Muscle layer of colon (tissue), 2 donors: ENCODE results near the gene ANKS1B.

Experiments used
- H3K27ac ChIP-seq: one replicate; pipeline ENCODE4 v1.7.0; 2013; ENCODE audit warnings: low read depth, mild to moderate bottlenecking, low read length, moderate library complexity
- H3K27me3 ChIP-seq, 2 donors: one replicate each; pipeline ENCODE4 v1.7.0; 2013; ENCODE audit warnings: low read length in 2 of 2, mild to moderate bottlenecking in 2 of 2; ENCODE audit not compliant: insufficient read depth in 2 of 2, control insufficient read depth in 1 of 2
- H3K36me3 ChIP-seq: one replicate; pipeline ENCODE4 v1.7.0; 2013; ENCODE audit warnings: mild to moderate bottlenecking, low read length; ENCODE audit not compliant: insufficient read depth
- H3K4me1 ChIP-seq: one replicate; pipeline ENCODE4 v1.7.0; 2013; ENCODE audit warnings: mild to moderate bottlenecking, low read length; ENCODE audit not compliant: insufficient read depth
- H3K4me3 ChIP-seq, 2 donors: one replicate each; pipeline ENCODE4 v1.7.0; 2013; ENCODE audit warnings: low read length in 2 of 2, low read depth in 1 of 2, mild to moderate bottlenecking in 1 of 2, moderate library complexity in 1 of 2
- H3K9ac ChIP-seq: one replicate; pipeline ENCODE4 v1.7.0; 2013; ENCODE audit warnings: low read length
- H3K9me3 ChIP-seq: one replicate; pipeline ENCODE4 v1.7.0; 2013; ENCODE audit warnings: mild to moderate bottlenecking, low read length
- donor health status: abdominal sarcoma.
- donor health status: Adenocarcinoma of cecum.

The ANKS1B gene

DNA sequence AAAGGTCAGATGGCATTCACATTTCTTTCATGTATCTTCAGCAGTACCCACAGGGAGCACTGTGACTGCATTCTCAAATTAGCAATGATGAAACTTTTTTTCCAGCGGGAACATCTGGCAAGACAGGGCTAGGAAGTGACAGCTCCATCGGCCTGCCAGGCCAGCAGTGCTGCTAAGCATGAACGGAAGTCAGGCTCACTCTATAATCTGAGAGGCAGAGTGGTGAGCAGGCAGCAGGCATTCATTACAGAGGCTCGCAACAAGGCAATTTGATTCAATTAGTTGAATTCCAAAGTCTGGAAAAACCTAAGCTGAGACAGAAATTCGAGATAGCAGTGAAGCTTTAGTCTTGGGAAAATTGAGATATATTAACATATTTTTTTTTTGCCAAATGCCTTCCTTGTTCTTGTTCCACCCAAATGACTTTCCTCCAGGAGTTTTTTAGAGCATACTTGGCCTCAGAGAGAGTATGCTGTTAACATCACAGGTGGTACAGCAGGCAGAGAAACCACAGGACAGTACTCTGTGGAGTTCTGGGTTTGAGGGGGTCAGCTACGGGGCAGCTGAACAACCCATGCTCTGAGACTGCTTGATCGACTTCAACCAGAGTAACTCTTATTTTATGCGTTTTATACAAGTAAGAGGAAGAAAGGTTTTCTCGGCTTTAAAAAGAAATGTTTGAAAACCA lies 924.8 kb downstream of the ANKS1B start:
- Histone ChIP-seq H3K27me3 (no peaks in the 10 kb centered on the region), H3K9ac (no peak overlapping the region), H3K4me3 (no peak overlapping the region), H3K27ac (no peak overlapping the region), H3K36me3 (no peaks in the 10 kb centered on the region), H3K4me1 (no peaks in the 10 kb centered on the region), H3K9me3 (no peaks in the 10 kb centered on the region)

- Histone ChIP-seq H3K27ac (no peak overlapping the region), H3K27me3 (no peaks in the 10 kb centered on the region), H3K36me3 (no peaks in the 10 kb centered on the region), H3K4me1 (no peaks in the 10 kb centered on the region), H3K4me3 (no peak overlapping the region), H3K9ac (no peak overlapping the region), H3K9me3 (no peaks in the 10 kb centered on the region)
These were observed 927.1 kb downstream of the ANKS1B start for GRCh38 chr12:99057670-99058069.

- Histone ChIP-seq H3K4me1 (no peaks in the 10 kb centered on the region), H3K9ac (no peak overlapping the region), H3K27me3 (no peaks in the 10 kb centered on the region), H3K4me3 (no peak overlapping the region), H3K27ac (no peak overlapping the region), H3K9me3 (no peaks in the 10 kb centered on the region), H3K36me3 (no peaks in the 10 kb centered on the region)
These were observed 928.5 kb downstream of the ANKS1B start for GRCh38 chr12:99056186-99056585.

DNA sequence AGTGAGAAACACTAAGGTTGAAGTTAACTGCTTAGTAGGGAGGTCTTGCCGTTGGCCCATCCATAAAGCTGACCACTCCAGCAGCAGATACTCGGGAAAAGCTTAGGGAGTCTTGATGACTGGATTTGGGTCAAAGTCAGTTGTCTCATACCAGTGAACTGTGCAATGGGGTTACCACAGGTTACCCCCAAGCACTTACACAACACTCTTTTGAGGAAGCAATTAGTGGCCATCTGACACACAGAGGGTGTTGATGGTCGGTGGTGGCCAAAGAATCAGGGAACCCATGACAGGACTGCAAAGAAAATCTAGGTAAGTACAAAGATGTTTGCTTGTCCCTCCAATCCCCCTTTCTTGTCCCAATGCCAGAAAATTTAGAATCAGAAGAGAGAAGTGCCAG lies 929.4 kb downstream of the ANKS1B start:
- no peaks in the 10 kb centered on the region for H3K4me1 ChIP-seq

DNA sequence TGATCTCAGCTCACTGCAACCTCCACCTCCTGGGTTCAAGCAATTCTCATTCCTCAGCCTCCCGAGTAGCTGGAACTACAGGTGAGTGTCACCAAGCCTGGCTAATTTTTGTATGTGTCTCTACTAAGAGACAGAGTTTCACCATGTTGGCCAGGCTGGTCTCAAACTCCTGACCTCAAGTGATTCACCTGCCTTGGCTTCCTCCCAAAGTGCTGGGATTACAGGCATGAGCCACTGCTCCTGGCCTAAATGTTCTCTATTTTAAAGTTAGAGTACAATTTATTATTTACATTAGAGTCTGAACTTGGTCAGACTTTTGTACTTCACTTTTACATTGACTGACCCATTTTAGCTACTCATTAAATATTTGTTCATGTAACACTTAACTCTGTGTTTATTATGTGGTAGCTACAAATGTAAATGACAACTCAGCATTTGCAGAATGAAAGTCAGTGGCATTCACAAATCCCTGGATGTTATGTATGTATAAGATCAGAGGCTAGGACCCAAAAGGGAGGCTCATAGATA lies 930.1 kb downstream of the ANKS1B start:
- no peaks in the 10 kb centered on the region for H3K36me3 ChIP-seq
- no peak overlapping the region for H3K27ac ChIP-seq
- H3K9me3 ChIP-seq: no peaks in the 10 kb centered on the region
- H3K27me3 ChIP-seq: no peaks in the 10 kb centered on the region
- no peak overlapping the region for H3K4me3 ChIP-seq
- H3K9ac ChIP-seq: no peak overlapping the region
- H3K4me1 ChIP-seq: no peaks in the 10 kb centered on the region

More for the DNA sequence above, 929.4 kb downstream of the ANKS1B start:
- H3K9ac ChIP-seq: no peak overlapping the region
- H3K4me3 ChIP-seq: no peak overlapping the region
- no peaks in the 10 kb centered on the region for H3K36me3 ChIP-seq
- H3K27me3 ChIP-seq: no peaks in the 10 kb centered on the region
- no peak overlapping the region for H3K27ac ChIP-seq
- H3K9me3 ChIP-seq: no peaks in the 10 kb centered on the region

DNA sequence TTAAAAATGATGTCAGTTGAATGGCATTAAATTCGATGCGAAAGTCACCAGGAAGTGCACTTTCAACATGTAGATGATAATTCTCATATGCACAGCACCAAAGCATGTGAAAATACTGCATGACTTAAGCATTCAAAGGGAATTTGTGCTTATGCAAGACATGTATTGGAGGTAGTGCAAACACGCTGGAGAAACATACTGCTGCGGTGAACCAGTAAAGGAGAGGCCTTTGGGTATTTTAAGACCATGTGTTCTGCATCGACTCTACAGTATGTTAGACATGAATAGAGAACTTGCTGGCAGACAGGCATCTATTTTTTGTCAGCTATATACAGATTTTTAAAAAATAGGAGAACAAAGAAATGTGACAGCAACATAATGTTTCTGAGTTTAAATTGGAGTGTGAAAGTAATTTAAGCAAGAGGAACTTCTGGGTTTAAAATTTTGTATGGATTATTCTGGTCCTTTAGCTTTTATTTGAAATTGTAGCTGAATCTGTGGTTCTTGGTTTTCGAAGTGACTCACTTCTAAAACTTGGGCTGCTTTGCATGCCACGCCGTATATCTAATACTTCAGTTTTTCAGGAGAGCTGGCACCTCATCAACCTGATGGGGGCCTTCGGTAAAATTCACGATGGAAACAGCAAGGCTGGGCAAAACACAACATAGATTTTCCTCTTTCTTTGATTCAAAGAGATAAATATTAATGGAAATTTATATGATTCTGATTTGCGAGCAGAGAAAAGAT lies 930.9 kb downstream of the ANKS1B start:
- no peak overlapping the region for H3K4me3 ChIP-seq
- no peaks in the 10 kb centered on the region for H3K4me1 ChIP-seq
- no peaks in the 10 kb centered on the region for H3K27me3 ChIP-seq
- H3K9ac ChIP-seq: no peak overlapping the region
- no peaks in the 10 kb centered on the region for H3K36me3 ChIP-seq
- no peaks in the 10 kb centered on the region for H3K9me3 ChIP-seq
- no peak overlapping the region for H3K27ac ChIP-seq

DNA sequence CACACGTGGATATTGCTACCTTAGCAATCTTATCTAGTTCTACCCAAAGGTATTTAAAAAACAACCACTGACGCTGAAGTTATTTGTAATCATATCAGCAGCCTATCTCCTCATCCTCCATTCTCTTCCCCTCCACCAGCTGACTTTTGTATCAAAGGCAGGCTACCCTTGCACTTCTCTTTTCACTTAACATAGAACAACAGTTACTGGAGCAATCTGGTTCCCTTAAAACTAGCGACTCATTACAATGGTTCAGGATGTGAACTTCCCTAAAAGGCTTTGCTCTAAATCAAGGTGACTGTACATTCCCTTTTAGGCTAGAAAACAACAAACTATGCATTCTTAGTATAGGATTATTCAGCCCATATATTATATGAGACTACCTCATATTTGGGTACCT lies 935.0 kb downstream of the ANKS1B start:
- Histone ChIP-seq H3K4me1 (no peaks in the 10 kb centered on the region), H3K27ac (no peak overlapping the region), H3K9ac (no peak overlapping the region)

GRCh38 chr12:99045158-99045557 lies 939.6 kb downstream of the ANKS1B start:
- Histone ChIP-seq H3K36me3 (no peaks in the 10 kb centered on the region), H3K27ac (no peak overlapping the region), H3K4me3 (no peak overlapping the region), H3K4me1 (no peaks in the 10 kb centered on the region), H3K9ac (no peak overlapping the region), H3K27me3 (no peaks in the 10 kb centered on the region), H3K9me3 (no peaks in the 10 kb centered on the region)

More for the DNA sequence above, 935.0 kb downstream of the ANKS1B start:
- Histone ChIP-seq H3K4me3 (no peak overlapping the region), H3K9me3 (no peaks in the 10 kb centered on the region), H3K27me3 (no peaks in the 10 kb centered on the region), H3K36me3 (no peaks in the 10 kb centered on the region)

GRCh38 chr12:99043319-99043914 lies 941.3 kb downstream of the ANKS1B start:
- H3K9ac ChIP-seq: no peak overlapping the region
- H3K4me3 ChIP-seq: no peak overlapping the region
- no peaks in the 10 kb centered on the region for H3K4me1 ChIP-seq
- no peaks in the 10 kb centered on the region for H3K9me3 ChIP-seq
- H3K27me3 ChIP-seq: no peaks in the 10 kb centered on the region
- no peaks in the 10 kb centered on the region for H3K36me3 ChIP-seq
- H3K27ac ChIP-seq: no peak overlapping the region

GRCh38 chr12:99042226-99042625 lies 942.5 kb downstream of the ANKS1B start:
- H3K36me3 ChIP-seq: no peaks in the 10 kb centered on the region
- no peaks in the 10 kb centered on the region for H3K4me1 ChIP-seq
- no peak overlapping the region for H3K4me3 ChIP-seq
- H3K9me3 ChIP-seq: no peaks in the 10 kb centered on the region
- H3K27ac ChIP-seq: no peak overlapping the region
- no peaks in the 10 kb centered on the region for H3K27me3 ChIP-seq
- no peak overlapping the region for H3K9ac ChIP-seq

DNA sequence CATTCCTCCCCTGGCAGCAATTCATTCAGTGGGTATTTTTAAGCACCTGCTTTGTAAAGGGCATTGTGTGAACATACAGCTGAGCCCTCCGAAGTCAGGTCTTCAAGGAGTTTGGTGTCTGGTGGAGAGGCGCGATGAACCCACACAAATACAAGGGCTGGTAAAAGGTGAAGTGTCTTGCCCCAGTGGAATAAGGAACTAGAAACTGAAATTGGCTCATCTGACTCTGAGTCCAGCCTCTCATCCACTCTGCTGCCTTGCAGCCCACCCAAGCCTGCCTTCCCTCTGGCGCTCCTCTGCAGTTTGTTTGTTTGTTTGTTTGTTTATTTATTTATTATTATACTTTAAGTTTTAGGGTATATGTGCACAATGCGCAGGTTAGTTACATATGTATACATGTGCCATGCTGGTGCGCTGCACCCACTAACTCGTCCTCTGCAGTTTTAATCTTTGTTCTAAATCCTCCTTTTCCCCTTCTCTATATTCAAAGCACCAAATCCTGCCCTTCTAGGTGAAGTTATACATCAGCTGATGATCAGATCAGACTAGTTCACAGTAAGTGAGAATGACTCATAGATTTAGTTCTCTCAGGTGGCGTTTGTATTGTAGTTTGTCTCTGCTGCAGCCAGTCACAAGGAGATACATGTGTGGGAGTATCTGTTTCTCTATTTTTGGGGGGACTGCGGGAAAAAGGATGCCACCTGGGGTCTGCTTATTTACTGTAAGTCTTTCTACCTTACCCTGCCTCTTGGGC lies 945.2 kb downstream of the ANKS1B start:
- no peaks in the 10 kb centered on the region for H3K4me1 ChIP-seq
- no peak overlapping the region for H3K9ac ChIP-seq
- no peaks in the 10 kb centered on the region for H3K9me3 ChIP-seq
- no peaks in the 10 kb centered on the region for H3K36me3 ChIP-seq
- H3K4me3 ChIP-seq: no peak overlapping the region
- no peak overlapping the region for H3K27ac ChIP-seq
- H3K27me3 ChIP-seq: no peaks in the 10 kb centered on the region
